Sigmoid colon (tissue), 7 donors: ENCODE data around the gene KLF15. TPM values are rescaled to one million over a fixed set of nuclear protein-coding genes. Genes with fewer than 3 reads are reported as not detected.

Source experiments
- DNase-seq: peaks from one replicate; pipeline ENCODE4 v3.0.0-alpha.2; 2019
- H3K27ac ChIP-seq, 4 donors: fragments of 200-600 bp; sonication (generic); one replicate each; pipeline ENCODE4 v1.5.1; 2016 to 2019; ENCODE audit warnings: mild to moderate bottlenecking in 1 of 4
- H3K27me3 ChIP-seq, 3 donors: fragments of 200-600 bp; sonication (generic); one replicate each; pipeline ENCODE4 v1.5.1; 2019; ENCODE audit warnings: mild to moderate bottlenecking in 1 of 3
- H3K36me3 ChIP-seq, 4 donors: fragments of 200-600 bp; sonication (generic); one replicate each; pipeline ENCODE4 v1.5.1; 2016 to 2019
- H3K4me1 ChIP-seq, 4 donors: fragments of 200-600 bp; sonication (generic); one replicate each; pipeline ENCODE4 v1.5.1; 2017 to 2019
- H3K4me3 ChIP-seq, 4 donors: fragments of 200-600 bp; sonication (generic); one replicate each; pipeline ENCODE4 v1.5.1; 2017 to 2019; ENCODE audit warnings: mild to moderate bottlenecking in 2 of 4, moderate library complexity in 1 of 4
- H3K9me3 ChIP-seq, 4 donors: fragments of 200-600 bp in 3 of 4; sonication (generic) in 3 of 4; one replicate each; pipeline versions ENCODE4 v1.5.1 to v1.6.1; 2013 to 2019
- CTCF ChIP-seq, 4 experiments: fragments of 450-650 bp in 3 of 4; fragments of 200-600 bp in 1 of 4; IDR thresholded peaks; one replicate each; pipeline ENCODE4 v1.5.1; 2016 to 2019; ENCODE audit warnings: antibody characterized with exemption in 4 of 4, mild to moderate bottlenecking in 3 of 4, moderate library complexity in 2 of 4
- EP300 ChIP-seq, 4 donors: sonication (generic); formaldehyde crosslinking; IDR thresholded peaks; one replicate each; pipeline ENCODE4 v1.6.1; 2017; ENCODE audit warnings: antibody characterized with exemption in 4 of 4
- POLR2A ChIP-seq, 2 donors: fragments of 450-650 bp; IDR thresholded peaks; one replicate each; pipeline ENCODE4 v1.6.1; 2016; ENCODE audit warnings: antibody characterized with exemption in 2 of 2, mild to moderate bottlenecking in 2 of 2, moderate library complexity in 2 of 2
- POLR2AphosphoS5 ChIP-seq, 4 donors: sonication (generic); formaldehyde crosslinking; IDR thresholded peaks; one replicate each; pipeline ENCODE4 v1.6.1; 2017; ENCODE audit warnings: antibody characterized with exemption in 4 of 4
- WGBS, 2 donors: extraction: QIAGEN DNeasy Blood & Tissue Kit; methylation state at CpG; one replicate each; pipeline ENCODE4 v1.1.7; 2013; 5-methylcytosine and 5-hydroxymethylcytosine counted together
- intact Hi-C: fragments of 100-400 bp; cut with DNase I; formaldehyde crosslinking; loops from one replicate; pipeline ENCODE4 v1.15.1; 2023
- polyA plus RNA-seq, 3 donors: library from polyadenylated mRNA; stranded (reverse); fragments of 200-250 nt; gene quantifications; one replicate each; pipeline ENCODE4 v1.2.3, GENCODE V29; 2013
- total RNA-seq, 4 donors: library from RNA; depleted of rRNA; stranded (reverse); fragments of >200 nt; gene quantifications; one replicate each; pipeline ENCODE4 v1.1.0, GENCODE V29; 2016
- donor health status: healthy with polysubstance abuse.
- donor health status: Bipolar disorder and iron deficiency.
- donor health status: healthy.

KLF15 gene
- total and polyA plus RNA-seq, 7 donors = 0.69 to 50.2 (median 21.9) TPM

- intact Hi-C loops = no loop called here
- no peaks in the 10 kb centered on the region for H3K9me3 ChIP-seq
- H3K4me3 ChIP-seq = no peak overlapping the region
- peak overlapping the region in 2 of 4 donors; percentile 11 to 56 for H3K27ac ChIP-seq
- DNase-seq = peak; percentile 78
- no peaks in the 10 kb centered on the region for H3K36me3 ChIP-seq
- TF ChIP-seq EP300 (IDR thresholded peaks at IDR 0.05) (peak in 1 of 4 donors; percentile 42), CTCF (IDR thresholded peaks at IDR 0.05) (no peak), POLR2AphosphoS5 (IDR thresholded peaks at IDR 0.05) (peak in 3 of 4 donors; percentile 16 to 66 (median 49)), POLR2A (IDR thresholded peaks at IDR 0.05) (no peak)
- peaks cover 0 to 18% (median 13%) of the 10 kb centered on the region in 4 donors for H3K4me1 ChIP-seq
- WGBS, 2 donors = 81 to 87% methylated on average over 13 of the region's 13 CpGs
- peaks cover 0 to 9% (median 0%) of the 10 kb centered on the region in 3 donors for H3K27me3 ChIP-seq
These were observed 40.6 kb upstream of the KLF15 start for GRCh38 chr3:126397610-126398422.

GRCh38 chr3:126396536-126396935, 39.3 kb upstream of the KLF15 start:
- no peak overlapping the region for H3K27ac ChIP-seq
- peaks cover 0 to 18% (median 13%) of the 10 kb centered on the region in 4 donors for H3K4me1 ChIP-seq
- intact Hi-C loops = no loop called here
- peaks cover 0 to 9% (median 0%) of the 10 kb centered on the region in 3 donors for H3K27me3 ChIP-seq
- no peaks in the 10 kb centered on the region for H3K36me3 ChIP-seq
- WGBS, 2 donors = 93 to 96% methylated on average over 5 of the region's 5 CpGs
- no peaks in the 10 kb centered on the region for H3K9me3 ChIP-seq
- no peak overlapping the region for H3K4me3 ChIP-seq
- TF ChIP-seq CTCF (IDR thresholded peaks at IDR 0.05) (no peak), EP300 (IDR thresholded peaks at IDR 0.05) (no peak), POLR2A (IDR thresholded peaks at IDR 0.05) (no peak), POLR2AphosphoS5 (IDR thresholded peaks at IDR 0.05) (no peak)
- DNase-seq = peak; percentile 50

GRCh38 chr3:126395846-126396513, 38.8 kb upstream of the KLF15 start:
- H3K27ac ChIP-seq = no peak overlapping the region
- no peak overlapping the region for H3K4me3 ChIP-seq
- peak; percentile 39 for DNase-seq
- no peaks in the 10 kb centered on the region for H3K36me3 ChIP-seq
- WGBS, 2 donors = 94 to 95% methylated on average over 6 of the region's 6 CpGs
- H3K4me1 ChIP-seq = peaks cover 0 to 18% (median 13%) of the 10 kb centered on the region in 4 donors
- no peaks in the 10 kb centered on the region for H3K9me3 ChIP-seq
- TF ChIP-seq EP300 (IDR thresholded peaks at IDR 0.05) (no peak), POLR2A (IDR thresholded peaks at IDR 0.05) (no peak), CTCF (IDR thresholded peaks at IDR 0.05) (no peak), POLR2AphosphoS5 (IDR thresholded peaks at IDR 0.05) (no peak)
- intact Hi-C loops = no loop called here
- H3K27me3 ChIP-seq = peaks cover 0 to 9% (median 0%) of the 10 kb centered on the region in 3 donors

GRCh38 chr3:126394977-126395321, 37.7 kb upstream of the KLF15 start:
- Histone ChIP-seq H3K4me3 (peak overlapping the region in 3 of 4 donors; percentile 29 to 46 (median 43)), H3K27ac (peak overlapping the region in 2 of 4 donors; percentile 1 to 43), H3K36me3 (no peaks in the 10 kb centered on the region), H3K27me3 (peaks cover 0 to 9% (median 0%) of the 10 kb centered on the region in 3 donors), H3K4me1 (peaks cover 0 to 18% (median 13%) of the 10 kb centered on the region in 4 donors), H3K9me3 (no peaks in the 10 kb centered on the region)
- TF ChIP-seq EP300 (IDR thresholded peaks at IDR 0.05) (no peak), POLR2A (IDR thresholded peaks at IDR 0.05) (no peak), CTCF (IDR thresholded peaks at IDR 0.05) (no peak), POLR2AphosphoS5 (IDR thresholded peaks at IDR 0.05) (no peak)
- intact Hi-C loops = no loop called here
- DNase-seq = no peak
- 11 to 25% methylated on average over 30 of the region's 30 CpGs for WGBS, 2 donors
